K562 treated with DMSO at 1 percent for 24 hours (cell line): ENCODE results near the gene OR2L2. TPM values are rescaled to one million over a fixed set of nuclear protein-coding genes. Genes with fewer than 3 reads are reported as not detected.

Source experiments
- total RNA-seq: library from RNA; unstranded; fragments of 300-600 nt; gene quantifications from 2 replicates; pipeline ENCODE4 v1.2.3, GENCODE V29; 2022; ENCODE audit warnings: low read depth; ENCODE audit not compliant: insufficient read depth

OR2L2 gene
- total RNA-seq = not detected in 2 replicates

GRCh38 chr1:248029770-248030169 is at the start of gene OR2L2:
TSS of gene OR2L2 (plus strand) at chr1:248030070. CDS start at chr1:248038268, 8,198 bp downstream.

GRCh38 chr1:248013229-248013710 is 16.6 kb upstream of the OR2L2 start, which contains the start of gene OR2L5:
TSS of gene OR2L5 (plus strand) at chr1:248013660. CDS start at chr1:248021948, 8,288 bp downstream.

GRCh38 chr1:248046536-248046935 is 16.7 kb downstream of the OR2L2 start, which contains the start of gene OR2L3:
TSS of gene OR2L3 (plus strand) at chr1:248046836. CDS start at chr1:248060682, 13,846 bp downstream.

Other genes with a start within 250 kb of the OR2L2 start
- not detected in 2 replicates for gene OR14A16, start 206.0 kb upstream of the OR2L2 start, total RNA-seq
- gene OR11L1, start 188.2 kb upstream of the OR2L2 start, total RNA-seq = not detected in 2 replicates
- gene TRIM58, start 172.9 kb upstream of the OR2L2 start, total RNA-seq = 23.0 and 23.6 TPM in 2 replicates
- gene OR2W3, start 134.5 kb upstream of the OR2L2 start, total RNA-seq = 5.8 and 5.9 TPM in 2 replicates
- 0.37 TPM in 1 of 2 replicates, not detected in the other for gene OR2T8, start 109.8 kb upstream of the OR2L2 start, total RNA-seq
- gene OR2AJ1, start 105.2 kb upstream of the OR2L2 start, total RNA-seq = not detected in 2 replicates
- not detected in 2 replicates for gene OR2L8, start 81.2 kb upstream of the OR2L2 start, total RNA-seq
- not detected in 2 replicates for gene OR2AK2, start 64.8 kb upstream of the OR2L2 start, total RNA-seq
- not detected in 2 replicates for gene OR2L5, start 16.4 kb upstream of the OR2L2 start, total RNA-seq
- not detected in 2 replicates for gene OR2L3, start 16.8 kb downstream of the OR2L2 start, total RNA-seq
- gene OR2L13, start 65.1 kb downstream of the OR2L2 start, total RNA-seq = not detected in 2 replicates
- gene OR2M5, start 115.1 kb downstream of the OR2L2 start, total RNA-seq = not detected in 2 replicates
- gene OR2M2, start 144.8 kb downstream of the OR2L2 start, total RNA-seq = not detected in 2 replicates
- gene OR2M3, start 167.2 kb downstream of the OR2L2 start, total RNA-seq = not detected in 2 replicates
- gene OR2M4, start 201.3 kb downstream of the OR2L2 start, total RNA-seq = not detected in 2 replicates
- not detected in 2 replicates for gene OR2T33, start 247.9 kb downstream of the OR2L2 start, total RNA-seq